H1 (cell line): ENCODE data around the gene COL9A2. TPM values are rescaled to one million over a fixed set of nuclear protein-coding genes. Genes with fewer than 3 reads are reported as not detected.

Experiments used
- CTCF ChIA-PET: fragments of 300-600 bp; sonication (Branson Sonifier 250); formaldehyde crosslinking; loops from one replicate; lab custom pipeline; 2021; ENCODE audit not compliant: partially characterized antibody; lab: Charles Lee
- POLR2A ChIA-PET: fragments of 300-600 bp; sonication (Branson Sonifier 250); formaldehyde crosslinking; loops from one replicate; lab custom pipeline; 2021; ENCODE audit warnings: inconsistent platforms; ENCODE audit not compliant: partially characterized antibody; lab: Charles Lee
- DNase-seq, 2 experiments: peaks; one replicate each; pipeline versions ENCODE4 v3.0.0 to v3.0.0-alpha.2; 2010 to 2022; ENCODE audit warnings: low spot score in 2 of 2, low read depth in 1 of 2, mixed read lengths in 1 of 2
- FAIRE-seq: peaks from 2 replicates; lab custom pipeline; 2011; peaks lifted over from hg19 to GRCh38; lab: Jason Lieb, UNC
- H2AFZ ChIP-seq: 2 replicates; pipeline ENCODE4 v1.8.1; 2012; ENCODE audit warnings: low read length, inconsistent platforms
- H2AK5ac ChIP-seq: 2 replicates; pipeline ENCODE4 v1.6.1; 2013; ENCODE audit warnings: low read depth, low read length
- H2BK120ac ChIP-seq: replicated peaks from 2 replicates; pipeline ENCODE3; 2013; ENCODE audit warnings: low read depth, low read length, inconsistent platforms
- H2BK12ac ChIP-seq: 2 replicates; pipeline ENCODE4 v1.6.1; 2013; ENCODE audit warnings: low read depth, low read length
- H2BK15ac ChIP-seq: 2 replicates; pipeline ENCODE4 v1.6.1; 2013; ENCODE audit warnings: low read length
- H2BK20ac ChIP-seq: 2 replicates; pipeline ENCODE4 v1.6.1; 2013; ENCODE audit warnings: low read length
- H2BK5ac ChIP-seq: 2 replicates; pipeline ENCODE4 v1.6.1; 2013; ENCODE audit warnings: low read depth, low read length
- H3K14ac ChIP-seq: 2 replicates; pipeline ENCODE4 v1.6.1; 2013; ENCODE audit warnings: inconsistent platforms; ENCODE audit not compliant: insufficient read length
- H3K18ac ChIP-seq: 2 replicates; pipeline ENCODE4 v1.6.1; 2013; ENCODE audit warnings: low read length; ENCODE audit errors: extremely low read depth
- H3K23ac ChIP-seq: 2 replicates; pipeline ENCODE4 v1.6.1; 2013; ENCODE audit warnings: inconsistent platforms; ENCODE audit not compliant: insufficient read length
- H3K23me2 ChIP-seq: 2 replicates; pipeline ENCODE4 v1.6.1; 2013; ENCODE audit warnings: low read depth, low read length
- H3K27ac ChIP-seq: 2 replicates; pipeline ENCODE4 v1.6.1; 2011; ENCODE audit warnings: low read depth, low read length, inconsistent platforms
- H3K27me3 ChIP-seq, 4 experiments: replicated peaks in 1 of 4; 1 replicate in 1 of 4; 2 replicates in 3 of 4; pipeline versions ENCODE4 v1.6.1 to v1.8.1; 2011 to 2013; ENCODE audit warnings: low read length in 3 of 4, mild to moderate bottlenecking in 3 of 4, inconsistent platforms in 2 of 4, mixed read lengths in 2 of 4, moderate library complexity in 1 of 4; ENCODE audit not compliant: control insufficient read depth in 3 of 4, insufficient read depth in 3 of 4; ENCODE audit errors: extremely low read depth in 1 of 4
- H3K36me3 ChIP-seq, 4 experiments: 2 replicates each; pipeline versions ENCODE4 v1.6.1 to v1.8.1; 2011 to 2013; ENCODE audit warnings: mild to moderate bottlenecking in 4 of 4, low read length in 3 of 4, moderate library complexity in 2 of 4, control low read depth in 1 of 4, inconsistent platforms in 1 of 4; ENCODE audit not compliant: insufficient read depth in 4 of 4, control insufficient read depth in 2 of 4
- H3K4ac ChIP-seq: replicated peaks from 2 replicates; pipeline ENCODE3; 2013; ENCODE audit warnings: low read length, low read depth, mixed read lengths, inconsistent platforms; ENCODE audit not compliant: insufficient read length
- H3K4me1 ChIP-seq, 4 experiments: replicated peaks in 1 of 4; 1 replicate in 1 of 4; 2 replicates in 3 of 4; pipeline versions ENCODE4 v1.6.1 to v1.8.1; 2011 to 2013; ENCODE audit warnings: low read length in 3 of 4, inconsistent platforms in 2 of 4, mixed read lengths in 1 of 4; ENCODE audit not compliant: insufficient read depth in 4 of 4, control insufficient read depth in 3 of 4
- H3K4me2 ChIP-seq, 2 experiments: 2 replicates each; pipeline versions ENCODE4 v1.6.1 to v1.8.1; 2011 to 2013; ENCODE audit warnings: low read depth in 2 of 2, low read length in 2 of 2, control low read depth in 1 of 2, inconsistent platforms in 1 of 2, mild to moderate bottlenecking in 1 of 2; ENCODE audit not compliant: insufficient read depth in 1 of 2
- H3K4me3 ChIP-seq, 4 experiments: fragments of 200-600, 300-600 bp in 1 of 4; sonication (generic), shearing (Covaris generic), sonication (Bioruptor Twin) in 1 of 4; 2 replicates each; pipeline versions ENCODE4 v1.5.1 to v1.8.1; 2011 to 2016; ENCODE audit warnings: low read length in 4 of 4, low read depth in 3 of 4, control low read depth in 2 of 4, inconsistent platforms in 2 of 4, mild to moderate bottlenecking in 2 of 4, mixed read lengths in 1 of 4, moderate library complexity in 1 of 4; ENCODE audit not compliant: insufficient read depth in 2 of 4; ENCODE audit errors: extremely low read depth in 1 of 4
- H3K56ac ChIP-seq: replicated peaks from 2 replicates; pipeline ENCODE3; 2013; ENCODE audit warnings: low read depth, mild to moderate bottlenecking, mixed read lengths, low read length, inconsistent platforms; ENCODE audit not compliant: insufficient read length
- H3K79me1 ChIP-seq: 2 replicates; pipeline ENCODE4 v1.6.1; 2013; ENCODE audit warnings: low read depth, low read length, control low read depth
- H3K79me2 ChIP-seq, 2 experiments: 2 replicates each; pipeline versions ENCODE4 v1.6.1 to v1.8.1; 2012 to 2013; ENCODE audit warnings: low read length in 2 of 2, mild to moderate bottlenecking in 2 of 2, inconsistent platforms in 1 of 2; ENCODE audit not compliant: insufficient read depth in 2 of 2, control insufficient read depth in 1 of 2
- H3K9ac ChIP-seq, 4 experiments: replicated peaks in 1 of 4; 1 replicate in 1 of 4; 2 replicates in 3 of 4; pipeline versions ENCODE4 v1.6.1 to v1.8.1; 2011 to 2013; ENCODE audit warnings: low read depth in 3 of 4, low read length in 3 of 4, control low read depth in 2 of 4, mild to moderate bottlenecking in 2 of 4, moderate library complexity in 2 of 4, inconsistent platforms in 1 of 4; ENCODE audit errors: extremely low read depth in 1 of 4
- H3K9me3 ChIP-seq, 2 experiments: 2 replicates each; pipeline versions ENCODE4 v1.6.1 to v1.8.1; 2012 to 2013; ENCODE audit warnings: mild to moderate bottlenecking in 2 of 2, moderate library complexity in 2 of 2, control low read depth in 1 of 2, inconsistent platforms in 1 of 2, low read depth in 1 of 2, low read length in 1 of 2, mixed read lengths in 1 of 2; ENCODE audit not compliant: insufficient read depth in 2 of 2
- H4K20me1 ChIP-seq, 2 experiments: replicated peaks in 1 of 2; 2 replicates each; pipeline versions ENCODE3 to v1.8.1; 2011 to 2013; ENCODE audit warnings: inconsistent platforms in 2 of 2, low read length in 2 of 2, mild to moderate bottlenecking in 1 of 2; ENCODE audit not compliant: insufficient read depth in 2 of 2, control insufficient read depth in 1 of 2
- H4K5ac ChIP-seq: 2 replicates; pipeline ENCODE4 v1.6.1; 2013; ENCODE audit warnings: low read length, low read depth, mixed read lengths, inconsistent platforms; ENCODE audit not compliant: insufficient read length
- H4K8ac ChIP-seq: 2 replicates; pipeline ENCODE4 v1.8.0; 2013; ENCODE audit warnings: mild to moderate bottlenecking, moderate library complexity, low read length, inconsistent platforms; ENCODE audit not compliant: insufficient read depth; ENCODE audit errors: extremely low read depth
- H4K91ac ChIP-seq: replicated peaks from 2 replicates; pipeline ENCODE3; 2013; ENCODE audit warnings: low read length, mixed read lengths, inconsistent platforms; ENCODE audit not compliant: insufficient read length
- WGBS, 2 experiments: shearing (Covaris generic) in 1 of 2; methylation state at CpG; one replicate each; pipeline versions ENCODE4 v1.1.6 to v1.1.7; 2013 to 2015; ENCODE audit warnings: low lambda C conversion rate in 2 of 2, mixed read lengths in 2 of 2, inconsistent platforms in 1 of 2, low coverage in 1 of 2, missing lambda C conversion rate in 1 of 2; ENCODE audit not compliant: insufficient replicate concordance in 2 of 2, insufficient coverage in 1 of 2, insufficient read length in 1 of 2; ENCODE audit errors: extremely low coverage in 1 of 2, missing lambda C conversion rate in 1 of 2; 5-methylcytosine and 5-hydroxymethylcytosine counted together
- polyA plus RNA-seq, 7 experiments: library from polyadenylated mRNA; depleted of rRNA in 3 of 7; stranded (reverse) in 5 of 7; unstranded in 2 of 7; fragments of >200 nt in 5 of 7; fragments of 200-250 nt in 2 of 7; gene quantifications; 1 replicate in 5 of 7; 2 replicates in 1 of 7; 4 replicates in 1 of 7; pipeline versions ENCODE4 v1.2.1 to v1.2.3, GENCODE V29; 2011 to 2013; ENCODE audit warnings: missing spikeins in 2 of 7, mixed read lengths in 2 of 7
- total RNA-seq: library from RNA; stranded (reverse); fragmentation: NEBNext Ultra II Directional; extraction: Animal tissue kit (Norgen Biotek cat#: 25700); gene quantifications from 2 replicates; pipeline ENCODE4 v1.2.1, GENCODE V29; 2021

Gene COL9A2
- total and polyA plus RNA-seq, 2 of the 8 experiments (the other 6 are each of a cell fraction or from before 2014, with no cell fraction given) = 3.2 to 3.3 TPM

GRCh38 chr1:40332695-40333094 is 15.6 kb upstream of the COL9A2 start:
- Histone ChIP-seq H3K27me3 (no peaks in the 10 kb centered on the region), H3K4ac (no peak overlapping the region), H3K4me3 (no peak overlapping the region), H4K91ac (no peak overlapping the region), H3K36me3 (no peaks in the 10 kb centered on the region), H3K27ac (no peak overlapping the region), H3K4me1 (no peaks in the 10 kb centered on the region), H3K18ac (no peak overlapping the region), H3K79me2 (no peaks in the 10 kb centered on the region), H3K4me2 (no peak overlapping the region), H3K14ac (no peak overlapping the region), H4K5ac (no peak overlapping the region), H2AK5ac (no peak overlapping the region), H3K9ac (no peak overlapping the region), H2BK5ac (no peak overlapping the region), H2BK15ac (no peak overlapping the region), H2AFZ (no peak overlapping the region), H3K79me1 (no peaks in the 10 kb centered on the region), H4K8ac (no peak overlapping the region), H2BK20ac (no peak overlapping the region), H3K23ac (no peak overlapping the region), H3K23me2 (no peaks in the 10 kb centered on the region), H4K20me1 (no peaks in the 10 kb centered on the region), H2BK12ac (no peak overlapping the region), H3K56ac (no peak overlapping the region), H3K9me3 (no peaks in the 10 kb centered on the region), H2BK120ac (no peak overlapping the region)
- 95% methylated on average over 1 of the region's 1 CpG; no CpG with 5 or more reads in 1 of the 2 experiments for WGBS, 2 experiments
- DNase-seq (no peak), FAIRE-seq (no peak)
- ChIA-PET POLR2A (no interaction called here), CTCF (interaction anchor here (0.6 to 12.6 kb wide), 3 partner anchors 12 to 163 kb away, joined by 3 to 144 read pairs (median 3); partner anchors contain the start of gene COL9A2)
